HG03521 (cell line): ENCODE results near the gene LRRTM4.

ENCODE experiments used
- ATAC-seq: cut with Tn5 transposase; IDR thresholded peaks from one replicate; pipeline ENCODE4 v1.9.1; 2021; ENCODE audit warnings: mild to moderate bottlenecking, moderate library complexity; ENCODE audit not compliant: unreplicated experiment

LRRTM4 gene

DNA sequence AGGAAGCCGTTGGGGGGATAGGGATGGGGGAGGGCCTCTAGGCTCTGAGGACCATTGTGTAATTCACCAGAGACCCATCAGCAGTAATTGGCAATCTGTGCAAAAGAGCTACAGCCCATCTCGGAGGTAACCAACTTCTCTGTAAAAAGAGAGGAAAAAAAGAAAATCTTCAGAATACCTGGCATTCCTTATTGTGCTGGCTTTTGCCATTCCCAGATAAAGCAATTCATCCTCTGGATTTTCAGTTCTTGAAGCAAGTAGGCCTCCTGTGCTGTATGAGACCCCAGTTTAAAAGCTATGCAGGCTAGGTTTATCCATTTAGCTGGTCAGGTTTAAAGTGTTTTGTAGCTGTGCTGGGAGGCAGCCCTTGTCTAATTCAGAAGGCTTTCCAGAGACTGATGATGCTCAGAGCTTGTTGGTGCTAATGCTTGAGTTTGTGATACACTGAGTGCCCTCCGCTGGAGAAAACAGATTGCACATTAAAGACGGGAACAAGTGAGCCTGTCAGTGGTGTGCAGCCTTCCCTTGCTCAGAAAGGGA is at the start of gene LRRTM4:
TSS of gene LRRTM4 (minus strand) at position 446 of the 540 bp plus-strand sequence.
- no peak for ATAC-seq

DNA sequence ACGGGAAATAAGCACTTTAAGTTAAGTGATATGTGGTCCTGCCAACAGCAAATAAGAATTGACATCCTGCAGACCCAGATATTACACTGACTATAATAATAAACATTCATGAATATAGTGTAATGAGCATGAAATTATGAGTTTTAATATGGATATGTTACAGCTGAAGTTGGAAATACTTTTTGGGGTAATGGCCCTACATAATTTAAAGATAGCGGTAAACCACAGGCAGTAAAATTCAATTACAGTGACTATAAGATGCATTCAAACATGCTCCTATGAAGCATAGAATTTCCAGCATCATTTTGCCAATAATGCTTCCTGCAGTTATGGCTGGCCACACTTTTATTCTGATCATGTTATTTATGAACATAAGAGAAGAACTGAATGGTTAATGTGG is 49.4 kb upstream of the LRRTM4 start:
- no peak for ATAC-seq

DNA sequence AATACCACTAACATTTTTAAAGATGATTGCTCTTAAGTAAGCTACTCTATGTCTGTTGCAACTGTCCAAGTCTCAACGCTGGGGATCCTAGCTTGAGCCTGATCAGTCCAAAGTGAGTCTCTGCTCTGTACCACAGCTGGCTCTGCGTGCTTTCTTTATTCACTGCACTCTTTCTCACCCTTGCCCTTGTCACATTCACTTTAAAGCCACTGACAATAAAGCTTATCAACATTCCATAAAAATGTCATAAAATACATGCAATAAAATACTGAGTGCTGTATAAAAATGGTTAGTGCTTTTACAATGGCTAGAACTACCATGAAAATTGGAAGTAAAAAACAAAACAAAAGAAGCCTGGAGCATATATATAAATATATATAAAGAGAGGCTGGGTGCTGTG is 45.5 kb upstream of the LRRTM4 start:
- ATAC-seq, result no peak

DNA sequence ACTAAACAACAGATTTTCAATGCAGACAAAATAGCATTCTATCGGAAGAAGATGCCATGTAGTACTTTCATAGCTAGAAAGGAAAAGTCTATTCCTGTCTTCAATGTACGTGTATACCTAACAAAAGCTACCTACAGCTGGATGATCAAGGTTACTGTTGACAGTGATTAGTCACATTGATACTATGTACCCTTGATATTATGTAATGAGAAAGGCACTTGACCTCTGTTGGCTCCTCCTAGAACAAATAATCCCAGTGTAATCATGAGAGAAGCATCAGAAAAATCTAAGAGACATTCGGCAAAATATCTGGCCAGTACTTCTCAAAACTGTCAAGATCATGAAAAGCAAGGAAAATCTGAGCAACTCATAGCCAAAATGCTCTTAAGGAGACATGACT is 44.4 kb upstream of the LRRTM4 start:
- ATAC-seq, result no peak

DNA sequence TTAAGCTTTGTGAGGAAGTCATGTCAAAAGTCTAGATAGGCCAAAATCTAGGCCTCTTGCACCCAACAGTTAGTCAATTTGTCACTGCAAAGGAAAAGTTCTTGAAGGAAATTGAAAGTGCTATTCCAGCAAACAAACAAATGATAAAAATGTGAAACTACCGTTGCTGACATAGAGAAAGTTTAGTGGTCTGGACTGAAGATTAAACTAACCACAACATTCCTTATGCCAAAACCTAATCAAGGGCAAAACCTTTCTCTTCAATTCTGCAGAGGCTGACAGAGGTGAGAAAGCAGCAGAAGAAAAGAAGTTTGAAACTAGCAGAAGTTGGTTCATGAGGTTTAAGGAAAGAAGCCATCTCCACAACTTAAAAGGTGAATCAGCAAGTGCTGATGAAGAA is 44.0 kb upstream of the LRRTM4 start:
- no peak for ATAC-seq

DNA sequence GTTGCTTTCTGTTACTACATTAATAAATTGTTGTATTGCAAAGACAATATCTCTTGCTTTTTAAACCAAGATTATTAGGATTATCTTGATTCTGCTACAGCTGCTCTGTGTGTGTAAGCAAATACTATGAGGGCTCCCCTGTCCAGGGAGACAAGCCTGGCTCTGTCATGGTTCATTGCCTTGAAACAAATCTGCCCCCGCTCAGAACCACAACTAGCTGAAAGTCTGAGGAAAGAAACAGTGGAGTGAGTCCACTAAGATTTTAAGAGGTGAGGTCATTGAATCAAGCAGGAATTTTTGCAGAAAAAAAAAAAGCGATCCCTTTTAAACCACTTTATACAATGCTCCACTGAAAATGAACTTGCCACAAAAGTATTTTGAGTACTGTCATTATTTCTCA is 30.8 kb upstream of the LRRTM4 start:
- no peak for ATAC-seq

DNA sequence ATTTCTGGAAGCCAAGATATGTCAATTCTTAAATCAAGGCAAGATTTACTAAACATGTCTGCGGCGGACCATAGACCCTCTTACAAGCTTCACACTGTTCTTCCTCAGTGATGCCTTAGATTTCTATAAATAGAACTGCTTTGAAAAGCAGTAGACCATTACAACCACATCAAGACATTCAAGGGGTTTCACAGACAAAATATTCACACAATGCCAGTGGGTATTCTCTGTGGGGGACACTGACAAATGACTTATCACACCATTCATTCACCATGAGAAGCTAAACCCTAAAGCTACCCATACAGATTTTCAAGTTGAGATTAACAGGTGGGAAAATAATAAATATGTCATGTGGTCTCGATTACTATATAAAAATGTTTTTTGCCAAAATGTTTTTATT is 15.9 kb upstream of the LRRTM4 start:
- no peak for ATAC-seq

DNA sequence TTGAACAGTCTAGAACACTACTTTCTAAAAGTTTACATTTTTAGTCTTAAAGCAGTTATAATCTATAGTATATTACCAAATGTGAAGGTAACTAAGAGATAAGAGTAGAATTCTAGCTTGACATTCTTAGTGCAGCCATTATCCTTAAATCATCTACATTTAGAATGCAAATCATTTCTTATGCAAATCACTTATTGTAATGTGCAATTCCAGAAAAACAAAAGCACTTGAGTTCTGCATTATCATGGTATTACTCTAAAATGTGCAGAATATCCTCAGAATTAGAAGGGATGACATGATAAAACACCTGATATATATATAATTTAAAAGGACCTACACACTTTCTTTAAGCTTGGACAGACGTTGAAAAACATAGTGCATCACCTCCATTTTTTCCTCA is 712 bp upstream of the LRRTM4 start:
- ATAC-seq, result no peak

DNA sequence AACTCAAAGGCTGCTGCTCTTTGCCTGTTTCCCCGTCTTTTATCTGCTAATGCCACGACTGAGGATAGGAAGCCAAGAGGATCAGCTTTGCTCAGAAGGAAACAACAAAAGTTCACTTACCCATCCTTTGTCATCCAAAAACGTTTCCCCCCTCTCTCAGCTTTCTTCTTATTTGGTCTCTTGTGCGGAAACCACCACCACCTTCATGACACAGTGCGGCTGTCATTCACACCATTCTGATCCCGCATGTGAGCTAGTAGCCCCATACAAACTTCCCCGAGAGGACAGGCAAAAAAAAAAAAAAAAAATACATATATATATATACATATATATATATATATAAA is 656 bp downstream of the LRRTM4 start:
- no peak for ATAC-seq

DNA sequence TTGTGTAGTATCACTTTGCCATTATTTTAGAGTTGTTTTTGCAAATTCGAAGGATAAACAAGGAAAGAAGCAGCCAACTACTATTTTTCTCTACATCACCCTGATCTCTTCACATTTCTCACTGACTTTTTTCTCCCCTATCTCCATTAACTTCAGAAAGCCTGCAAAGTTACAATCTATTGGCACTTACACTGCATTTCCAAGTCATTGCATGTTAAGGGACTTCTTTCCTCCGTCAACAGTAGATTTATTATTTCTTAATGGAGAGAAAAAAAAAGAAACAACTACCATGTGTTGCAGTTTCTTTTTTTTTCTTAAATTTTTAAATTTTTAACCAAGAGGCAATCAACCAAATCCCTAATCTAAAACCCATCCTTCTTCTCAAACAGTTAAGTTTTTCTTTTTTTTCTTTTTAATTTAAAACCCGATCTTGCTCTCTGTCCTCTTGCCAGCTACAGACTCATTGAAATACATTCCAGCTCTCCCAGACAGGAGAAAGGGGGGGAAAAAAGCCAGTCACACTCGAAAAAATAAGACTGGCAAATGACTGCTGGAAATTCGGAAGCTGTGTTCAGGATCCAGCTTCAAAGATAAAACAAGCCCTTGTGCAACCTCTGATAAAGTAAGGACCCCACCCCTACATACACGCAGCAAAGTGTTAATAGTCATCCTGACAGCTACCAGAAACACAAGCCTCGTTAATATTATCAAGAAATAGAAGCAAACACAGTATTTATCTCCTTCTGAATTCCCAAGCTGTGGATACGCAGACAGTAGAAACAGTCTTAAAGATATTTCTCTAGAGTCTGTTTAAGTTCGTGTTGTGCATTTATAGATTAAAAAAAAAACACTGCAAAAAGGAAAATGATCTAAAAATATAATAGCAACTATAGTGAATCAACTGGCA is 1.3 kb downstream of the LRRTM4 start:
- no peak for ATAC-seq

DNA sequence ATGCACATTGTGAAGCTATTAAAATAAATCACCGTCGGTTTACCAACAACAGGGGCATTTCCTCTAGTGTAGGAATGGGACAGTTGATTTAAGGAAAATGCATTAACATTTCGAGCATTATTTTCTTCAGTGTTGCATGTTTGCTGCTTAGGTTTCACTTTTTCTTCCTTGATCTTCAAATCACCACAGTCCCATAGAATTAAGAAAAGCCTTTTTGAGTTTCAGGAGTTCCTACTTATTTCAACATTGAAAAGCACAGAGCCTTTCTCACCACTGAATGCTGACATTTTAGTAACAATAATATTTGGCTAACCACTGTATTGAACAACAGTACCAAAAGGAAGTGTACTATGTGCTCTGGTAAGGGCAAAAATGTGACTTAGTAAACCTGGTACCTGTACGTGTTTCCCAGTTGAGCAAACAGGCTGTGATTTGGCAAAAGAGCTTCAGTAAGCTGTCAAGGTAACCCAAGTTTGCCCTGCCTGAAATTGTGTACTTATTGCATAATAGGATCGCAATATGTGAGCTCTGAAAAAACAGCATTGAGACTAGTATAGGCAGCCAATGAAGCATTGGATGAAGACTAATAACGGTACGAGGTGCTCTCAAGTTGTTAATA is 2.2 kb downstream of the LRRTM4 start:
- no peak for ATAC-seq

DNA sequence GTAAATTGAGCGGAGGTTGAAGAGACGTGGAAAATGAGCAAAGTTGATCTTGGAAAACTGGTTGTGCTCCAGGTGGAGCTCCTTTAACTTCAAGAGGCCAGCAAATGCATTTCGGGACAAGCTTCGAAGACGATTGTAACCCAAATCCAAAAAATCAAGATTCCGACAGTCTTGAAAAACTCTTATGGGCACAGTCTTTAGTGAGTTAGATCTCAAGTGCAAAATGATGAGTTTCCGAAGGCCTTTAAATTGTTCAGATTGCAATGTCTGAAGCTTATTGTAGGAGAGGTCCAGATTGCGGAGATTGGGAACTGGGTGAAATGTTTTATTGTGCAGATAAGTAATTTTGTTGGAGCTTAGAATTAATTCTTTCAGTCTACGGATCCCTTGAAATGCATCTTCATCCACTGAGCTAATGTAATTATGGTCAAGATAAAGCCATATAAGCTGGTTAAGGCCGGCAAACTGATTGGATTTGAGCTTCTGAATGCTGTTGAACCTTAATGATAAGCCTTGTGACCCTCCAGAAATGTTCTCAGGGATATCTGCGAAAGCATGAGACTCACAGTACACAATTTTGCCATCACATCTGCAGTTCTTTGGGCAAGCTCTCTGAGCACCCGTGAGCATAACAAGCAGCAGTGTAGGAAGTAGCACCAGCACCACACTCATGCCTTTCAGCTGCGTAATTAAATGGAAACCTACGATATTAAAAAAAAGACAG is 2.9 kb downstream of the LRRTM4 start:
- ATAC-seq, result no peak

DNA sequence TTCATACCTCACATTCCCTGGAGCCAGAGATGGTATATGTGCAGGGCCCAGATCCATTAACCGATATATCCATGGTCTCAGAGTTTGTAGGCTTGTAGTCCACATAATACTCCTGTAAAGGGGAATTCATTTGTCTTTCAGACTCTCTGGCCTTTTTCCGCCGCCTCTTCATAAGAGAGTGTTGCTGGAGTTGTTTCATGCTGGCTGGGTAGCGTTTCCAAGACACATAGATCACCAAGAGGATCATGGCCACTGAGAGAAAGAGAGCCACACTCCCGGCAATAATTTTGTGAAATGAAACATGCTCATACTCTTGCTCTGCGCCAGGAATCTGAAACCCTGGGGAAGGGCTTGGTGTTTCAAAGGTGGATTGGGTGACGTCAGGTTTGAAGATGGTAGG is 3.9 kb downstream of the LRRTM4 start:
- no peak for ATAC-seq

DNA sequence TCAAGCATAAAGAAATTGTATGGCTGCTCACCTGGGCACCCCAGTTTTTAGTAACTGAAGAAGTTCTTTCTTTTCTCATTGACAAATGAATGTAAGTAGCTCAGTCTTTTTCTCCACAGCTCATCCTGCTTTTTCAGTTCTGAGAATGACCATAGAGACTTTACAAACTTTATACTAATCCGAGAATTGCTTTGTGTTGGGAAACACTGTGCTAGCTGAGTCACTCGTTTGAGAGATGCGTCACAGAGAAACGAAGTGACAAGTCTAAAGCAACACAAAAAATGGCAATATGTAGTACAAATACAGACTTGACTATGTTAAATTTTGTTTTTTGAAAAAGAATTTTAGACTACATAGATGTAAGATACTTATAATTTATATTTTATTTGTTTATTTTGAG is 9.0 kb downstream of the LRRTM4 start:
- ATAC-seq, result no peak

DNA sequence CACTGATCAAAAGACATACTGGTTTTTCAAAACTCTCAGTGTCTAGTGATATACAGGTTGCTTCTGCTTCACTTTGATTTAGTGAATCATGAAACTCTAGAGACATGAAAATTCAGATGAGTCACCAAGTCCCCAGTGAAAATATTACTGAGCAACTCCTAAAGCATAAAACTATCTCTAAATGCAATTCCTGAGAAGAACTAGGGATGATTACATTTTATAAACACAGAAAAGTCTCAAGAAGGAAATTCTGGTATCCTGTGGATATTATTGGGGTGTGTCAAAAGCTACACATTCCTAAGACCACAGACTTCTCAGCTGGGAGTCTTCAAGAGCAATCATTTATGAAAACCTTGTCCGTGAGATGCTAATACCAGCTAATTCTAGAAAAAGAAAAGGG is 9.7 kb downstream of the LRRTM4 start:
- no peak for ATAC-seq

DNA sequence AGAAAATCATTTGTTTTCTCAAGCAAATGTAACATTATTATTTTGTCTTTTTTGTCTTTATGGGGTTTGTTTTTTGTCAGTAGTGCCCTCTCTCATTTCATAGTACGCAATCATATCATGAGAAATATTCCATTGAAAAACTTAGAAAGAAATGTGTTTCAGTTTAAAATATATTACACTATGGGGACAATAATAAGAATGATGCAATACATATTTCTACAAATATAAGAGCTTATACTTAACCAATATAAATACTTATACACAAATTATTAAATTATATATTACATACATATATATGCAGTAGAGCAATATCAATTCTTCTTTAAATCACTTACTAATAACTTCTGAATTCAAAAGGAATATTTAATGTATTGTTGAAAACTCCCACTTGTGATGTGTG is 13.7 kb downstream of the LRRTM4 start:
- ATAC-seq, result no peak

DNA sequence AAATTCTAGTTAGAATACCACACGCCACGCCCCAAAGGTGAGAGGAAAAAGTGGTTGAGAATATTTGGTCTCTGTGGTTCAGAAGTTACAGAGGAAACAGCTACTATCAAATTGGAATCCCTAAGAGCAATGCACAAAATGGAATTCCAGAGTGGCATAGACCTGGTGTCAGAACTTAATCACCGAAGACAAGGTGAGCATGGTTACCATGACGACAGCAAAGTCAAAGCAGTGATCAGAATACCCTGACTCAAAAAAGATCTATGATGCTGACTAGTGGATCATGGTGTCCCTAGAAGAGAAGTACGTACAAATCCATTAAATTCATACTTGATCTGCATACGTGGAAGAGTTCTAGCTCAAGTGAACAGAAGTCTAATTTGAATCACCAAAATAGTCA is 14.5 kb downstream of the LRRTM4 start:
- ATAC-seq, result no peak

DNA sequence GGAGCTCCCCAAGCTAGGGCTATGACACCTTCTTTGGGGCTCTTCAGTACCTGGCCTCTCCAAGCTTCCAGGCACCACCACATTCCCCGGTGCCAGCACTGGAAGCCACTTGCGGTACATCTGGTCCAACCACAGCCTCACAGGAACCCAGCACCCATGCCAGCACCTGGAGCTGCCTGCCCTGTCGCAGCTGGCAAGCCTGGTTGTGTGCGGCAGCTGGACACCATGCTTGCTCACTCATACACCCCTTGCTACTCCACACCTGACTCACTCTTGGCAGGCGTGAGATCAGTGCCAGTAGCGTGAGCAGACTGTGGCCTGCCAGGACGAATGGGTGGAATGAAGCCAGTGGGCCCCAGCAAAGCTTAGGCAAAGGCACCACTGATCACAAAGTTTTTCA is 34.0 kb downstream of the LRRTM4 start:
- ATAC-seq, result no peak

DNA sequence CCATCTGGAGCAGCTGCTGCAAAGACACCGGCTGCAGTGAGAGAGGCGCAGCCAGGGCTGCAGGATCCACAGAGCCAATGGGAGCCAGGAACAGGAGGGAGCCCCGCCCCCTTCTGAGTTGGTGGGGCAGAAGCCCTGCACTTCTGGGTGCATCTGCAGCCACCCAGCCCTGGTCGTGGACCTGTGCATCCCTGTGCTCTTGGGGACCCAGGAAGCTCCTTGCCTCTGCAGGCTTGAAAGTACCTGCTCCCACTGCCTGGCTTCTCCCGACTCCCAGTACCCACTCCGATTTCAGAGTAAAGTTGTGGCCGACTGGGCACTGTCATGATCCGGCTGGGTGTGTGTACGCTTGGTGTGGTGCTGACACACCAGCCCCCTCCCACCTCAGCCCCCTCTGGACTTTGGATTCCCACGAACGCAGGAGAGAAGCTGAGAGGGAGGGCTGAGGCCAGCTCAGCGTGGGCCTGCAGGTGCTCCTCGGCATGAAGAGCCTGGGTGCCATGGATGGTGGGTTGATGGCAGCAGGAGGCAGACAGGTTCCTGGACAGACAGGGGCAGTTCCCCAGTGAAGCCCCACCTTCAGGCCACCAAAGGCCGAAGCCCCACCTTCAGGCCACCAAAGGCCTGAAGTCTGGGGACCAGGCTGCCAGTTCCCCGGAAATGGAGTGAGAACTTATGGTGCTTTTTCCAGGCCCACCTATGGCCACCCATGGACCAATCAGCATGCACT is 34.9 kb downstream of the LRRTM4 start:
- ATAC-seq, result no peak

DNA sequence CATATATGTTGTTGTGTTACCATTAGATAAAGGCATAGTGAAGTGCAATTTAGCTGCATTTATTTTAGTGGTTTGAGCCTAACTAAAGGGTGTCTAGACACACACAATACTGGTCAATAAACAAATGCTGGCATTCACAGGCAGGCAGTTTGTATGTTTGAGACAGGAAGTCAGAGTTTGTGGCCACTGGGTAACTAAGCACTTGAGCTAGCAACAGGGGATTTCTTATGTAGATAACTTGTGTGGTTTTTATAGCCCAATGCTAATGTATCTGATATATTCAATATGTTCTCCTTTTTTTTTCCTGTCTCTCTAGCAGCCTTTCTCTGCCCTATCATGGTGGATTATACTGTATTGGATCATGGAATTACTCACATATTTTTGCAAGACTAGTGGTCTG is 38.1 kb downstream of the LRRTM4 start:
- ATAC-seq, result no peak

DNA sequence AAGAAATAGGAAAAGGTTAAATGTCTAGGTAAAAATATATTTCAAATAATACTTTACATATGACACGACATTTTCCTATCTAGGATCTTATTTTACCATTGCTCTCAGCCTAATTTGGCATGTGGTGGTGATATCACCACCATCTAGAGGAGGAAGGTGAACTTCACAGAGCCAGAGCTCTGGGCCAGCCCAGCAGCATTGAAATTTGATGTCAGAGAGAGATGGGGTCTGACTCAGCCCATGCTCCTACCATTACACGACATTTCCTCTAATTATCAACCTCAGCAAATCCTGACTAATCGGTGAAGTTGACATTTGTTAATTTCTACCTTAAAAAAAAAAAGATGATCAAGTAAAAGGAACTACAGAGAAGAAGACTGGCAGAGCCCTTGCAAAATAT is 42.3 kb downstream of the LRRTM4 start:
- no peak for ATAC-seq
